A549 treated with DMSO at 1 μM for 4 hours (cell line): ENCODE data around the gene FTHL17. TPM values are rescaled to one million over a fixed set of nuclear protein-coding genes. Genes with fewer than 3 reads are reported as not detected.

ENCODE experiments used
- total RNA-seq: library from RNA; stranded (reverse); fragments of 200-300 nt; extraction: Qiagen RNA extraction; gene quantifications from 5 replicates; pipeline ENCODE4 v1.2.3, GENCODE V29; 2022; ENCODE audit warnings: low read depth

The FTHL17 gene
- not detected in 5 replicates for total RNA-seq

DNA sequence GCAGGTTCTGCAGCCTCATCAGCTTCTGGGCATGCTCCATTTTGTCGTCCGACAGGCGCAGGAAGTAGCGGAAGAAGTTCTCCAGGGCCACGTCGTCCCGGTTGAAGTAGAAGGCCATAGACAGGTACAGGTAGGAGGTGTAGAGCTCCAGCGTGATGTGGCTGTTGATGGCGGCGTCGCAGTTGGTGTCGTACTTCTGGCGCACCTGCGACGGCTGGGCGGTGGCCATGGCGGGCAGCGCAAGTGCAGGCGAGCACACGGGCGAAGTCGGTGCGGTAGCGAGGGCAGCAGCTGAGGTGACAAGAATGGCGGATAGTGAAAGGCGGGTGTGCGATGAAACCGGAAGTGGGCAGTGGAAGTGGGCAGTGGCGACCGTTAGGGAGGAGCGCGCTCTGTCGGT lies at the start of gene FTHL17:
Gene FTHL17, minus strand, starts transcription at position 317 of the 400 bp plus-strand sequence. Its CDS starts 88 bp downstream, at position 229.

Other genes starting within 250 kb of the FTHL17 start
- 8.1 to 12.4 TPM (median 10.3 TPM) in 5 replicates for gene TAB3, start 182.8 kb downstream of the FTHL17 start, total RNA-seq